GM18502 (cell line): ENCODE data around the gene GLB1L3.

Experiments used
- ATAC-seq: cut with Tn5 transposase; IDR thresholded peaks from one replicate; pipeline ENCODE4 v1.9.1; 2021; ENCODE audit warnings: mild to moderate bottlenecking; ENCODE audit not compliant: unreplicated experiment, poor library complexity

The GLB1L3 gene

GRCh38 chr11:134358856-134359490 lies 82.8 kb downstream of the GLB1L3 start:
- no peak for ATAC-seq

GRCh38 chr11:134359646-134360045 lies 83.5 kb downstream of the GLB1L3 start:
- ATAC-seq, result no peak

- peak; percentile 95 for ATAC-seq
Measured at GRCh38 chr11:134360050-134360835, 84.1 kb downstream of the GLB1L3 start.

GRCh38 chr11:134361661-134362060 lies 85.5 kb downstream of the GLB1L3 start:
- no peak for ATAC-seq

GRCh38 chr11:134362192-134362901 lies 86.2 kb downstream of the GLB1L3 start:
- no peak for ATAC-seq

- no peak for ATAC-seq
Measured at GRCh38 chr11:134363161-134363560, 87.0 kb downstream of the GLB1L3 start.

GRCh38 chr11:134363592-134363991 lies 87.4 kb downstream of the GLB1L3 start:
- ATAC-seq, result no peak

- no peak for ATAC-seq
Measured at GRCh38 chr11:134364261-134364660, 88.1 kb downstream of the GLB1L3 start.

GRCh38 chr11:134365011-134365925 lies 89.1 kb downstream of the GLB1L3 start:
- ATAC-seq, result no peak

- ATAC-seq, result no peak
Measured at GRCh38 chr11:134366254-134366653, 90.1 kb downstream of the GLB1L3 start.

- no peak for ATAC-seq
Measured at GRCh38 chr11:134367781-134368180, 91.6 kb downstream of the GLB1L3 start.
